NCI-H1092 (cell line): Measurements from ENCODE around the gene PLSCR1.

Source experiments
- DNase-seq: peaks from one replicate; lab custom pipeline; 2025; lab: John Stamatoyannopoulos, UW

The PLSCR1 gene, protein sequence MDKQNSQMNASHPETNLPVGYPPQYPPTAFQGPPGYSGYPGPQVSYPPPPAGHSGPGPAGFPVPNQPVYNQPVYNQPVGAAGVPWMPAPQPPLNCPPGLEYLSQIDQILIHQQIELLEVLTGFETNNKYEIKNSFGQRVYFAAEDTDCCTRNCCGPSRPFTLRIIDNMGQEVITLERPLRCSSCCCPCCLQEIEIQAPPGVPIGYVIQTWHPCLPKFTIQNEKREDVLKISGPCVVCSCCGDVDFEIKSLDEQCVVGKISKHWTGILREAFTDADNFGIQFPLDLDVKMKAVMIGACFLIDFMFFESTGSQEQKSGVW

GRCh38 chr3:146544002-146544928 is at the start of gene PLSCR1:
Gene PLSCR1, minus strand, starts transcription at chr3:146544607. Its CDS starts 8,055 bp downstream, at chr3:146536552.
- peak; percentile 22 for DNase-seq

- DNase-seq, result no peak
Measured at GRCh38 chr3:146593776-146594175, 49.4 kb upstream of the PLSCR1 start.

DNA sequence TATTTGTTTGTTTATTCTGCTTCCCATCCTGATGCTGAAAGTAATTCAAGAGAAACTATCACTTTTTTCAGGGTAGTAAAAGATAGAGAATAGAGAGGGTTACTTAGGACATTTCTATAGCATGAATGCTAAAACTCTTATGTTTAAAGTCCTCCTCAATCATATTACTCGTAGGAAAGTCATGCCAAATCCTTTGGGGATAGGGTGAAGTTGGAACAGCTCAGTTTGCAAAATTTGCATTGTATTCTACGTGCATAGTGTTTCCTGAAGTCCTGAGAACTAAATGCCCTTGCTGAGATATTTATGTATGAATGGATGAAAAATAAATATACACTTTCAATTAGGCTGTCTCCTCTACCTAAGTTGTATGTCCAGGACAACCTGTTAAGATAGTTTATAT is 46.1 kb upstream of the PLSCR1 start:
- DNase-seq, result no peak

DNA sequence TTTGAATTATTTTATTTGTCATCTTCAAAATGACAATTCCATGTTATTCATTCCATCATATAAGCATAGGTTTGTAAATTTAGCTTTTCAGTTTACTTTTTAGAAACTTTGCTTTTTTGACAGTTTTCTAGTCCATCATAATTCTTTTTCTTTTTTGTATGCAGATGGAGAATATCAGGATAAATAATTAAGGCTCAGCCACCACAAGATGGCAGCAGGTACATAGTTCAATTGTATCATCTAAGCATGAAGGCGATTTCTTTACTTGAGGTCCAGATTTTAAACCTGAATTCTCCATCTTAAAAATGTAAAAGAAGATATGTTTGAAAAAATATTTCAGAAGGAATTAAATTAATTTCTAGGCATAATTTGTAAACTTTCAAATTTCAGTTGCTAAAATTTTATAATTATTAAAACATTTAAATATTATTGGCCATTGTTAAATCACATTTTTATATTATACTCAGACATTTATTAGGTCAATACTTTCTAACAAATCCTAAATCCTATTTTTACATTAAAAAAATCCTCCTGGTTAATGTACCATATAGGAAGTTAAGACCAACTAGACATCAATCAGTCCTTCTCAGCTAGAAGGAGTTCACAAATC is 45.6 kb upstream of the PLSCR1 start:
- DNase-seq, result peak; percentile 11

DNA sequence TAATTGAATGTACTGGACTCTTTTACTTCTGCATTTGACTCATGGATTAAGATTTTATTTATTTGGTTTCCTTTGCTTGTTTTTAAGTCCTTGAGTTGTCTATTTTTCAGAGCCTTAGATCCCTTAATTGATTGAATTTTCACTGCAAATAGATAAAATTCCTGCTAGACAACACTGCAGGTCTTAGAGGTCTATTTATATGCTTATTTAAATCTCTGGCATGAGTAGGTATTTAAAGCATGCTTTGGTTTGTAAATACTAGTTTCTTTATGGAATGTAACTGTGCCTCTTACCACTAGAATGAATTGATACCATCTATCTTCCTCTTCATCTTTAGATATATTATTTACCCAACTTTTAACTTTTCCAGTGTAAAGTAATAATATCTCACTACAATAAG is 40.7 kb upstream of the PLSCR1 start:
- DNase-seq, result no peak

DNA sequence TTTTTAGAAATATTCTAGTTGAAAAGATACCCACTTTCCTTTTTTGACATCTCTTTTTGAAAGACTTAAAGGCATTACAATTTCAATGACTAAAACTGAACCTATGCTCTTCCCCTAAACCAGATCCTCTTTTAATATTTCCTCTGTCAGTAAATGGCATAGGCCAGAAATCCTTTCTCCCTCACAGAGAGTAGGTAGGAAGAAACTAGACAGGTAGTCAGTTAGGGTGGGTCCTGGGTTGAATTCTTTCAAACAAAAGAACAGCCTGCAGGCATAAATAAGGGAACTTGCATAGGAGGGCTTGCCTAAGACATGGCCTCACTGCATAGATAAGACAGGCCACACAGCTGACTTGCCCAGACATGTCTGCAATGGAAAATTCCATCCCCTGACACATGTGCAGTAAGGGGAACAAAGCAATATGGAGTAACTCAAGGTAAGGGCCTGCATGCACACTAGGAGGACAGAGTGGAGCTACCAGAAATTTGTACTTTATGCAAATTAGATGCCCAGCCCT is 37.6 kb upstream of the PLSCR1 start:
- DNase-seq, result no peak

- no peak for DNase-seq
Measured at GRCh38 chr3:146581080-146581601, 36.7 kb upstream of the PLSCR1 start.

GRCh38 chr3:146577662-146578061 is 33.3 kb upstream of the PLSCR1 start:
- no peak for DNase-seq

DNA sequence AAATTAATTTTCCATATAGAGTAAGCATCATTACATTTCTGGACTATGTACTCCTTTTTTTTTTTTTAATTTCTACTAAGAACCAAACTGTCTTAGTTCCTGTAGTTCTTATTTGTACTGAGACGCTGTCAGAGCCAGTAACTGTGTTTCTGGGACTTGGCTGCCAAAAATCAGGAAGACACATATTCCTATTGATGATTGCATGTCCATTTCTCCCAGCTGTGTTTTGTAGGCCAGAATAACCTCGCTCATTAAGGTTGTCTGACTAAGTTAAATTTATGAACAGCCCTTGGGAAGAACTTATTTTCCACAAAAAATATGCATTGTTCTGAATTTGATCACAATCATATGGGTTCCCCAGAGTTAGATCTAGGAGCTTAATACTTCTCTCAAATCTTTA is 31.2 kb upstream of the PLSCR1 start:
- DNase-seq, result no peak

DNA sequence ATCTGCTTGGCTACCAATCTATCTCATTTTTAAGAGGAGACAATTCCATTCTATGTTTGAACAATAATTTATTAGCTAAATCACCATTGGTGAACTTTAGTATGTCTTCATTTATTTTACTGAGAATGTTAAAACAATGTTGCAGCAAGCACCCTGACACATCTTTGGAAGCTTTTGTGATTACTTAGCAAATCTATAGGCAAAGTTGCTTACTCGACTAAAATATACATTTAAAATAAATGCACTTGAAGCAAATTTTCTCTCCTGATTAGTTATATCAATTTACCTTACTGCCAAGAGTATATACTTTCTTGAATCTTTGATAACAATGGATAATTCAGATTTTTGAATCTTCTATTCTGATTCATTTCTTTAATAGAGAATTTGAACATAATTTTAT is 29.8 kb upstream of the PLSCR1 start:
- no peak for DNase-seq

DNA sequence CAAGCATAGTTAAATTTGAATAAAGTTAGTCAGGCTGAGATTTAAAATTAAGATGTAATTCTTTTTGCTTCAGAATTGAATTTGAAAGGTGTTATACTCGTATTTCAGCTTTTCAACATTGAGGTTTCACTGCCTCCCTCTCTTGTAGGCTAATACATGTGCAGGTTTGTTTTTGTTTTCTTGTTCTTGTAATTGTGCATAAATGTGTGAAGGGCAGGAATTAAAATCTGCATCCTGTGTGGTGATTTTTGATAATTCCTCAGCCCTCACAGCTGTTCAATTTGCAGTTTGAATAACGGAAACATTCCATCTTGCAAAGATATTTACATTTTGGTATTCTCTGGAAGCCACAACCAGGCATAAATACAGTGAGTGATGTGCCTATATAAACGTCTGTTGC is 24.9 kb upstream of the PLSCR1 start:
- no peak for DNase-seq

DNA sequence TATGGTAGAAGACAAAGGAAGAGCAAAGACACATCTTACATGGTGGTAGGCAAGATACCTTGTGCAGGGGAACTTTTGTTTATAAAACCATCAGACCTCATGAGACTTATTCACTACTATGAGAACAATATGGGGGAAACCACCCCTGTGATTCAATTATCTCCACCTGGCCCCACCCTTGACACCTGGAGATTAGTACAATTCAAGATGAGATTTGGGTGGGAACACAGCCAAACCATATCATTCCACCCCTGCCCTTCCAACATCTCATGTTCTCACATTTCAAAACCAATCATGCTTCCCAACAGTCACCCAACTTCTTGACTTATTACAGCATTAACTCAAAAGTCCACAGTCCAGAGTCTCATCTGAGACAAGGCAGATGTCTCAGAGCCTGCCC is 21.7 kb upstream of the PLSCR1 start:
- no peak for DNase-seq

GRCh38 chr3:146561879-146562278 is 17.5 kb upstream of the PLSCR1 start:
- DNase-seq, result no peak

DNA sequence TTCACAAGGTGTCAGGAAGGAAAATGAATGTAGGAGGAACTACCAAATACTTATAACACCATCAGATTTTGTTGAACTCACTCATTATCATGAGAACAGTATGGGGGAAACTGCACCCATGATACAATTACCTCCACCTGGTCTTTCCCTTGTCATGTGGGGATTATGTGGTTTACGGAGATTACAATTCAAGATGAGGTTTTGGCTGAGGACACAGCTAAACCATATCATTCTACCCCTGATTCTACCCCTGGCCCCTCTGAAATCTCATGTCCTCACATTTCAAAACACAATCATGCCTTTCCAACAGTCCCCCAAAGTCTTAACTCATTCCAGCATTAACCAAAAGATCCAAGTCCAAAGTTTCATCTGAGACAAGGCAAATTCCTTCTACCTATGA is 17.1 kb upstream of the PLSCR1 start:
- no peak for DNase-seq

- no peak for DNase-seq
Measured at GRCh38 chr3:146560678-146561077, 16.3 kb upstream of the PLSCR1 start.

DNA sequence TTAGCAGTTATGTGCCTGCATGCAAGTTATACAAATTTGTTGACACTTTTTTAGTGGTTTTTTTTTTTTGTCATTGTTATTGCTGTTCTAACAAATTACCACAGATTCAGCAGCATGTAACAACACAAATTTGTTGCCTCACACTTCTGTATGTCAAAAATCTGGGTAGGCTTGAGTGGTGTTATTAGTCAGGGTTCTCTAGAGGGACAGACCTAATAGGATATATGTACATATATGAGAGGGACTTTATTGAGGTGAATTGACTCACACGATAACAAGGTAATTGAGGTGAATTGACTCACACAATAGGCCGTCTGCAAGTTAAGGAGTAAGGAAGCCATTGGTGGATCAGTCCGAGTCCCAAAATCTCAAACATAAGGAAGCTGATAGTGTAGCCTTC is 15.0 kb upstream of the PLSCR1 start:
- DNase-seq, result no peak

DNA sequence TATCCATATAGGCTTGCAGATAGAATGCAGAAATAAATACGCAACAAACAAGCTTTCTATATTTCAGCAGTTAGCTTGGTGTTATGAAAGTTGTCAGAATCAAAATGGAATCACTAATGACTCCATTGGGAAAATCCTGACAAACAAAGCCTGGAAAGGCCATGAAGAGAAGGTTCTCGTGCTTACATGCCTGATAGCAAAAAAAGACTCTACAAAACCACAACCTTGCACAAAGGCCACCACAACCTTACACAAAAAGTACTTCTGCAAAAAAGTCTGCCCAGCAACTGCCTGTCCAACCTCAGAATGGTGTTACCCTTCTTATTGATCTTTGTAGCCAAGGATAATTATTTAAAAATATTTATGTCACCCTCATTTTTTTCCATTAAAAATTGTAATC is 14.4 kb upstream of the PLSCR1 start:
- no peak for DNase-seq

GRCh38 chr3:146557745-146558144 is 13.3 kb upstream of the PLSCR1 start:
- DNase-seq, result no peak

- DNase-seq, result no peak
Measured at GRCh38 chr3:146555311-146555710, 10.9 kb upstream of the PLSCR1 start.

GRCh38 chr3:146554151-146554760 is 9.8 kb upstream of the PLSCR1 start:
- DNase-seq, result no peak

DNA sequence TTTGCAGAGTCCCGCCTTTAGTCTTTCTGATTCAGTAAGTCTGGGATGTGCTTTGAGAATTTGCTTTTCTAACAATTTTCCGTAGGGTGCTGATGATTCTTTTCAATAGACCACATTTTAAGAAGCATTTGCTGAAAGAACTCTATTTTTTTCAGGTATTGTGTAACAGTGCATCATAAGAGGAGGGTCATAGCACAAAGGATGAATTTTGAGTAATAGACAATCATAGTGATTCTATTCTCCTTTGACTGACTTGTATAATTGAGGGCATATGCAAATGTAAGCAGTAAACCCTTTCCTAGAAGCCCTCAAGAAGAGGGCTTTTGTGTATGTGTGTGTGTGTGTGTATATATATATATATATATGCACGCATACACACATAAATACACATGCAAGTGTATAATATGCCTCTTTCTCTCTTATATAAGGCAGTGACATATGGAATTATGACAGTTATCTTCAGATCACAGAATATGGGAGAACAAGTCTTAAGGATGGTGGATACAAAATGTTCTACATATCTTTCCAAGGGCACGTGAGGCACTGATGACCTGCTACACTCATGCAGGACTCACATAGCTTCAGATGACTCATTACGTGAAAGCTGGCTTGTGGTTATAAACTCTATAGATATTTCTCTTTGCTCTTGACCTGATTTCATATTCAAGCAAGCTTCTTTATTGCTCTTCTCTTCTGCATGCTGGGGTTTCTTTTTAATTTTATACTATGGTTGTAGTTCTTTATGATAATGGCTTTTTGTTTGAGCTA is 6.5 kb upstream of the PLSCR1 start:
- no peak for DNase-seq
